GM12872 (cell line): Measurements from ENCODE around the gene SEC22B.

ENCODE experiments used
- CTCF ChIP-seq: IDR thresholded peaks from 3 replicates; pipeline ENCODE4 v1.5.1; 2011; ENCODE audit warnings: low read depth, mild to moderate bottlenecking, low read length, moderate library complexity; ENCODE audit not compliant: insufficient read depth

Gene SEC22B

GRCh38 chr1:120176092-120176855 is at the start of gene SEC22B:
SEC22B (minus strand) TSS chr1:120176520; CDS start chr1:120176381, 139 bp downstream.
- no peak for TF ChIP-seq CTCF

- TF ChIP-seq CTCF: no peak
These were observed 2.8 kb upstream of the SEC22B start for GRCh38 chr1:120178799-120179756.

GRCh38 chr1:120133228-120133927 is 42.9 kb downstream of the SEC22B start:
- TF ChIP-seq CTCF: no peak
